SKM-1 (cell line): Measurements from ENCODE around the gene LRRTM4.
"Not testable (repeated sequence)": the region's sequence is repeated elsewhere in the genome, so short reads cannot be mapped to it uniquely, and the experiment has no call there.

Experiments used
- DNase-seq: peaks from one replicate; lab custom pipeline; 2025; ENCODE audit not compliant: unreplicated experiment; lab: John Stamatoyannopoulos, UW

Gene LRRTM4

GRCh38 chr2:77088424-77088823 lies 433.8 kb downstream of the LRRTM4 start:
- not testable (repeated sequence) for DNase-seq

- no peak for DNase-seq
Observed at GRCh38 chr2:77087987-77088414, 434.2 kb downstream of the LRRTM4 start.

GRCh38 chr2:77086478-77086877 lies 435.7 kb downstream of the LRRTM4 start:
- DNase-seq = no peak

DNA sequence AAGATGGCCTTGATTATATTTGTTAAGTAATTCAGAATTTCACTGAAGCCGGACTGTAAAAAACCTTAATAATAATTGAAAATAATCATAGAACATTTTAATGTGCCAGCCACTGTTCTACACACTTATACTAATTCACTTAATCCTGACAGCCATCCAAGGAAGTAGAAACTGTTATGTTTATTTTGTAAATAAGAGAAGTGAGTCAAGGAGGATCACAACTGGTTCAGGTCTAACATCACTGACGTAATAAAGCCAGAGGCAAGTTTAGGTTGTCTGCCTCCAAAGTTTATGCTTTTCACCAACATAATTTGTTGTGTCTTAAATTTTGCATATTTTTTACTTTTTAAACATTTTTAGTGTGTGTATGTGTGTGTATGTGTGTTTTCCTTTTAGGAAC lies 436.1 kb downstream of the LRRTM4 start:
- no peak for DNase-seq

GRCh38 chr2:77085561-77085960 lies 436.6 kb downstream of the LRRTM4 start:
- DNase-seq = no peak

- no peak for DNase-seq
Observed at GRCh38 chr2:77081597-77081996, 440.6 kb downstream of the LRRTM4 start.

- no peak for DNase-seq
Observed at GRCh38 chr2:77064324-77064723, 457.9 kb downstream of the LRRTM4 start.

DNA sequence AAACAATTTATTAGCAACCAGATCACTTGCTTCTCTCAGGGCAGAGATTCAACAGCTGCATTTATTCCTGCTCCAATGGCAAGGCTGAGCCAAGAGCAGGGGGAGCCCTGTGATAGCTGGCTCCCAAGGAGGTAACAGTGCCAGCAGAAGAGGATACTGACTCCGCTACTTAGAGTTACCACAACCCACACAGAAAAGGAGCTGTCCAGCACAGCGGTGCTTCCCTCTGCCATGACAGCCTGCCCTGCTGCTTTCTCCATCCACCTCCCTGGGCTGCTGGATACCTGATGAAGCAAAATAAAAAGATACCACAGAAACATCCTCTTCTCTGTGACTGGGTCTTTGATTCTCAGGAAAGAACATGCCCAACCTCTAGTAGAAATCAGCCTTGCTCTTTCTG lies 467.2 kb downstream of the LRRTM4 start:
- DNase-seq = no peak

DNA sequence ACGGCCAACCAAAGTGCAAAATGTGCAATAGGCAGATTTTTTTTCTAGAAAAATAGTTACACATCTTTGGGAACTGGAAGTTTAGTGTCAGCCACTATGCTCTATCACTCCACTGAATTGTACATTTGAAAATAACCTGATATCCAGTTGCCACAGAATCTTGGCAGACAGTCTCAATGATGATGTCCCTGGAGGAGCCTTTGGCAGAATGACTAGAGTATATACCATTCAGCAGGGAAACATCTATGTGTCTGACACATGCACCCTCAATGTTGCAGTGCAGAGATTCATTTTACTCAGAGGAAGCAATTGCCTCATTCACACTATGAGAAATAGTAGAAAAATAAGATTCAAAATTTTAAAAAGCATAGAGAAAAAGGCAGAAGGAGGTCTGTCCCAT lies 475.8 kb downstream of the LRRTM4 start:
- DNase-seq = no peak

DNA sequence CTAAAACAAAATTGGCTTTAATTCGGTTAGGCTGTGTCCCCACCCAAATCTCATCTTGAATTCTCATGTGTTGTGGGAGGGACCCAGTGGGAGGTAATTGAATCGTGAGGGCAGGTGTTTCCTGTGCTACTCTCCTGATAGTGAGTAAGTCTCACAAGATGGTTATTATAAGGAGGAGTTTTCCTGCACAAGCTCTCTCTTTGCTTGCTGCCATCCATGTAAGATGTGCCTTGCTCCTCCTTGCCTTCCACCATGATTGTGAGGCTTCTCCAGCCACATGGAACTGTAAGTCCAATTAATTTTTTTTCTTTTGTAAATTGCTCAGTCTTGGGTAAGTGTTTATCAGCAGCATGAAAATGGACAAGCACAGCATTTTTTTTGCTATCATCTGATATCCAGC lies 476.7 kb downstream of the LRRTM4 start:
- not testable (repeated sequence) for DNase-seq

- no peak for DNase-seq
Observed at GRCh38 chr2:77034445-77034844, 487.7 kb downstream of the LRRTM4 start.

GRCh38 chr2:77029237-77029636 lies 492.9 kb downstream of the LRRTM4 start:
- DNase-seq = not testable (repeated sequence)

DNA sequence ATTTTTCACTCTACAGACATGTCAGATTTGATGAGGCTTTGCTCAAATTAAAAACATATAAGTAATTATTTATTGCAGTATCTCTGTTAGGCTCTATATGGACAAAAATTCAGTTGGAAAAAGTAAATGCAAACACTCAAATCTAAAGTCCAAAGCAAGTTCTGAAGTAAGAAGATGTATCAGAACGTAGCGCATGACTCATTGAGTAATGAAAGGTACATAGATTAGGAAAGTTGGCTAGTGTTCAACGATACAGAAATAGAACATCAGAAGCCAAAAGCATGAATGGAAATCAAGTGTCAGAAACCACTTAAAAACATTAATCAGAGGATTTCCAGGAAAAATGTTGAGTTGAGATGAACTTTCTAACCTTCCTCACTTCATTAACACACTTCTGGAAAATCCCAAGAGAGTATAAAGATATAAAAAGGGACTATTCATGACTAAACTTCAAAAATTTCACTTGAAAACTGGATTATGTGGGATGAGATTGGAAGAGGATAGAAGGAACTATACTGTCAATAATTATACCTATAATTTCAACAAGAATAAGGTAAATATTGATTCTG lies 494.1 kb downstream of the LRRTM4 start:
- DNase-seq = no peak

GRCh38 chr2:77025714-77026113 lies 496.5 kb downstream of the LRRTM4 start:
- no peak for DNase-seq

DNA sequence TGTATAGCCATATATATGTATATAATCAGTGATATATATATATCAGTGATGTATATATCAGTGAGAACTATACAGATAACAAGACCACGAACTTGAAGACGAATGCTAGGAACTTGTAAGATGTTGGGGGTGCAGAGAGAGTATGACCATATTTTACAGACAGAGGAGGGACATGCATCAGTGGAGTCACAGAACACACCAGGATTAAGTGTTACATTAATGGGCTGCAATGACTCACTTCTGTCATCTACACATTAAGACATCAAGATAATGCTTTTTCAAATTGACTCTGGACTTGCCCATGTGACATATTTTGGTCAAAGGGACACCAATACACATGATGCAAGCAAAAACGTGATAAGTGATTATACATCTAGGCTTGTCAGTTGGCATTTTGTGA lies 501.0 kb downstream of the LRRTM4 start:
- DNase-seq = no peak

- DNase-seq = no peak
Observed at GRCh38 chr2:77018219-77018618, 504.0 kb downstream of the LRRTM4 start.

DNA sequence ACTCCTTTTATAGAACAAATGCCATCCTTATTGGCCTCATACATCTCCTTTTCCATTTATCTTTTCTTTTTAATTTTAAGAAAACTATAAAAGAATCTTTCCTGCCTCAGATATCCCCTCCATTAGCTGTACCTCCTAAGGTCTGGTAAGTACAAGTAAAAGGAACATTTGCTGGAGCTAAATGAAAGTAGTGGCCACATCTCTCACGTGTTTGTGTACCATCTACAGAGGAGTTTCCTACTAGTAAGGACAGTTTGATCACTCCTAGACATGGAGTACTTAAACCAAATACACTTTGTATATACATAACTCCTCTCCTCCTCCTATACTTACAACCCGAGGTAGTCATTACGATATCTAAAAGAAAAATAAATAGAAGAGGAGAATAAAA lies 504.8 kb downstream of the LRRTM4 start:
- no peak for DNase-seq

DNA sequence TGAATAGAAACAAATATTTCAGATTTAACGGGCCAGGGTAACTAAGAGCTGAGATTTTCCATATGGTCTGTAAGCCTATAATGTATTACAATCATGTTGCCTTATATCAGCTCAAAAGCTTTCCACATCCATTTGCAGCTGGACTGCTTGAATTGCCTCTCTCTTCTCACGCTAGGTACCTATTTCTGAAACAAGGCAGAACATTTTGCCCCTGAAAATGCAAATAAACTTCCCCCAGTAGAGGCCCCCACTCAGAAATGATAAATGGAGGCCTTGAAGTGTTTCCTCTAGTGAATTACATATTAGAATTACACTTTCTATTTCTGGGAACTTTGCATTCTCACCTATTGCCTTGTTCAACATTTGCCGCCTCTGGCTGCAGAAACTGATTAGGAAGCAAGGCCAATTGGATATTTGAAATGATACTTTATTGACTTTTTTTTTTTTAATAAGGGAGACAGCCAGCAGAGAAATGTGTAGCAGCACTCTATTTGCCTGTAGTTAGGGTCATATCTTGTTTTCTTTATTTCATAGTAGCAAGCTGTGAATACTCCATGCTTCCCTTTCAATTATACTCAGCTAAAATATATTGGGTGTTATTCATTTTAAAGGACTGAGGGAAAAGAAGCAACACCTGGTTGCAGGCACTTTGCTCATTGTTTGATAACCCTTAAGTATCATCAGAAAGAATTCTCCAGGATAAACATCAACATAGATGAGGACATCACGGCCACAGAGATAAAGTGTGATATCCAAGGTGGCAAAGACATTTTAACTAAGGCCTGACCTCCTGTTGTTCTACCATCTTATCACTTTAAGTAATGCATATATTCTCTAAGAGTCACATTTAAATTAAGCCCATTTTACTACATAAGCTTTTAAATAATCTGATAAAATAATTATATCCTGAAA lies 505.5 kb downstream of the LRRTM4 start:
- no peak for DNase-seq

- no peak for DNase-seq
Observed at GRCh38 chr2:77013953-77014352, 508.2 kb downstream of the LRRTM4 start.

DNA sequence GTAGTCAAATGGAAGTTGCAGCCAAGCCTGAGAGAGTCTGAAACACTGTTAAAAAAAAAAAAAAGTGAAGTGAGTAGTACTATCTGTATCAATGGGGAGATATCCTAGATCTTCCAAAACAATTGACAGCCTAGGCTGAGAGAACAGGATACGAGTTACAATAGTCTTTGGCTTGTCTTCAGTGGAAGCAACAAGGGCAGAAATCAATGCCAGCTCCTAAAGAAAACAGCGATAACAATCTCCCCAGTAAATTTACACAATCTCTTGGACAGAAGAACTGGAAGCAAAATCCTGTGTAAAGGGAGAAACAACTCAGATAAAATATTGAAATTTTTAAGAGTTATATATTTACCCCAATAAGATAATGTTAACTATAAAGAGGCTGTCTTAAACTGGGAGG lies 508.7 kb downstream of the LRRTM4 start:
- DNase-seq = no peak

GRCh38 chr2:77009307-77009706 lies 512.9 kb downstream of the LRRTM4 start:
- no peak for DNase-seq

DNA sequence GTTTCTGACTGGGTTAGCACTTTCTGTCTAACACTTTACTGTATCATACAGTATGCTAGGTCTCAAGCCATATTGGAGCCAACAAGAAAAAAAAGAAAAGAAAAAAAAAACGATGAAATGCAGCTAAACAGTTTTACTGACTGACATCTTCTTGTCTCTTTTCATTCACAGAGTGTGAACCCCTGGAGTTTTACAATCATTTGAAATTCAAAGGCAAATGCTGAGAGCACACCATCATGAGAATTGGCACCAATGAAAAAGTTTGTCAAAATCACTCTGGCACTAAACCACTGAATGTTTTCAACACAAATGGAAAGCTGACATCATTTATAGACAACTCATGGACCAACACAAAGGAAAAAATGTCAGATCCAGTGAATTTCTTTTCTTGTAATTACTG lies 513.3 kb downstream of the LRRTM4 start:
- DNase-seq = no peak

DNA sequence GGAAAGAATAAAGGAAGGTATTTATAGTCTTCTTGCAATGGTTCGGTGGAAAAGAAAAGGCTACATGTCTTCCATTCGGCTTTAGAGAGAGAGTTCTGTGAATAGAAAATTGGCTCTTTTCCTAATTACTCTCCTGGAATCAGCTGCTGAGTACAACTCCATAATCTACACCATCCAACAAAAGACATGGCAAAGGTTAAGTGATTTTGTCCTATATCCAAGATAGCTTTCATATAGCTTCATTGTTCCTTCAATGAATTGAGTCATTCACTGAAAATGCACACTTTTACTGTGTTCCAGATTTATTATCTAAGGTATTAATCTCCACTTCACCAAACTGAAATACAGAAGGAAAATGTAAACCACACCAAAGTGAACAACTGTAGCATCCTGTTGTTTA lies 514.5 kb downstream of the LRRTM4 start:
- no peak for DNase-seq
